ENCODE results near the gene DOCK8.

The DOCK8 gene

GRCh38 chr9:304519-305185, 90.0 kb downstream of the DOCK8 start:
- no peak for DNase-seq (ENCODE audit: low read depth in 3 of 3, low spot score in 1 of 3)

DNA sequence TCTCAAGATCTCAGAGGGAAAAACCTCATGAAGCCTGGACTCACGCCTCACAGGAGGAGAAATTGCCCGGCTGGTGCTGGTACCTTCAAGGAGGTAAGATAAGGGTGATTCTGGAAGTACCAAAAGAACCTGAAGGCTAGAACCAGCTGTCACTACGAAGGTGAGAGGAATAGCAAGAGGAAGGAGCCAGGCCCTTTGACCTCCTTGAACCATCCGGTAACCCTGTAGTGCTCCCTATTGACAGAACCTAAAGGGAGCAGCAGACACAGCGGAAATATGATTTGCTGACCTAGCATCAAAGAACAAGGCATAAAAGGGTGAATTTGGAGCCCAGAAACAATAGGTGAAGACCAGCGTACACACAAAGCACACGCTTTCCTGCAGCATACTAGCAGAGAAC, 92.2 kb downstream of the DOCK8 start:
- DNase-seq (ENCODE audit: low read depth in 3 of 3, low spot score in 1 of 3), result peak in 1 of 3 donors; percentile 29

GRCh38 chr9:311841-312240, 97.2 kb downstream of the DOCK8 start:
- no peak for DNase-seq (ENCODE audit: low read depth in 3 of 3, low spot score in 1 of 3)

DNA sequence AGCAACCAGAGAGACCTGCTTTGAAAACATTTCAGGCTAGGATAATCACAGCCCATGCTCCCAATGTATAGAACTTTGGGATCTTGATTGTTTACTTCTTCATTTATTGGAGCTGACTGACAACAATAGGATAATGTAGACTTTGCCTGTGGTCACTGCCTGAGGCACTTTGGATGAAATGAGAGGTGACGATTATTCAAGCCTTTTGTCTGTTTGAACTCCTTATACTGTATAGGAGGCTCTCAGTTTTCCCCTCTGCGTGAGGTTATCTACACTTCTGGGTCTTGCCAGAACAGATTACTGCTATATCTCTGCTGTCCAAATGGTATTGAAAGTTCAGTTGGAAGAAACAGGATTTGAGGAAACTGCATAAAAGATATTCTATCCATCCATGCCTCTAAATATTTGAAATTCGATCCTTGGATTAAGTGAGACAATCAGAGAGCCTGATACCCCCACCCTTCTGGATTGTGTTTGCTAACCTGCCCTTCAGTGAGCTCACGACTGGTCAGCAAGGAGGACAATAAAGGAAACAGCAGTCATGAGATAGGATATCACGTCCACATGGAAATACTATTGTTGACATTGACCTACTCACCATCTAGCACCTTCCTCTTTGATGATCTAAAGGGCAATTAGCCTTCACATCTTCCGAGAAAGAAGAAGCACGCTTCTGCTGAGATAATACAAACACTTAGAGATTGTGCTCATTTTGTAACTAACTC, 98.1 kb downstream of the DOCK8 start:
- no peak for DNase-seq (ENCODE audit: low read depth in 3 of 3, low spot score in 1 of 3)

GRCh38 chr9:316382-316965, 101.8 kb downstream of the DOCK8 start:
- DNase-seq (ENCODE audit: low read depth in 3 of 3, low spot score in 1 of 3), result no peak

- DNase-seq (ENCODE audit: low read depth in 3 of 3, low spot score in 1 of 3), result no peak
Measured at GRCh38 chr9:318646-319045, 104.0 kb downstream of the DOCK8 start.

- DNase-seq (ENCODE audit: low read depth in 3 of 3, low spot score in 1 of 3), result no peak
Measured at GRCh38 chr9:324971-325370, 110.3 kb downstream of the DOCK8 start.

GRCh38 chr9:326667-327066, 112.0 kb downstream of the DOCK8 start:
- DNase-seq (ENCODE audit: low read depth in 3 of 3, low spot score in 1 of 3), result no peak

- no peak for DNase-seq (ENCODE audit: low read depth in 3 of 3, low spot score in 1 of 3)
Measured at GRCh38 chr9:328453-328852, 113.8 kb downstream of the DOCK8 start.

GRCh38 chr9:331197-331596, 116.5 kb downstream of the DOCK8 start:
- DNase-seq (ENCODE audit: low read depth in 3 of 3, low spot score in 1 of 3), result no peak

GRCh38 chr9:335373-335772, 120.7 kb downstream of the DOCK8 start:
- DNase-seq (ENCODE audit: low read depth in 3 of 3, low spot score in 1 of 3), result no peak

DNA sequence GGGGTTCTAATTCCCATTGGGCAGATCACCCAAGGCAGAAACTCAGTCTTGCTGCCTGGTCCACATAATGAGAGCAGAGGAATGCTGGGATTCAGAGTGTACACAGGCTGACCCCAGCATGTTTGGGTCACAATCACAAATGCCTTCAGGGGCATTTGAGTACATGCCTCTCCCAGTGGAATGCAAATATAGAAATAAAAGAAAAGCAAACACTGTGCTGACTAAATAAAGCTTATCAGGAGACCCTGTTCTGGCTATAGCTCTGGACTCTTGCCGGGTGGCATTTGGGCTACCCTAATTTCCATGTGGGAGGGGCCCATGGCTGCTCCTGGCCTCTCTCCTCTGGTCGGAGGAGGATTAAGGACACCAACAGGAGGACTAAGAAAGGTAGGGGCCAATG, 121.4 kb downstream of the DOCK8 start:
- no peak for DNase-seq (ENCODE audit: low read depth in 3 of 3, low spot score in 1 of 3)

- no peak for DNase-seq (ENCODE audit: low read depth in 3 of 3, low spot score in 1 of 3)
Measured at GRCh38 chr9:338602-339001, 123.9 kb downstream of the DOCK8 start.

GRCh38 chr9:341634-342421, 127.2 kb downstream of the DOCK8 start:
- DNase-seq (ENCODE audit: low read depth in 3 of 3, low spot score in 1 of 3), result no peak

GRCh38 chr9:343773-344172, 129.1 kb downstream of the DOCK8 start:
- no peak for DNase-seq (ENCODE audit: low read depth in 3 of 3, low spot score in 1 of 3)

GRCh38 chr9:346111-346571, 131.5 kb downstream of the DOCK8 start:
- no peak for DNase-seq (ENCODE audit: low read depth in 3 of 3, low spot score in 1 of 3)

GRCh38 chr9:347667-348292, 133.1 kb downstream of the DOCK8 start:
- no peak for DNase-seq (ENCODE audit: low read depth in 3 of 3, low spot score in 1 of 3)

DNA sequence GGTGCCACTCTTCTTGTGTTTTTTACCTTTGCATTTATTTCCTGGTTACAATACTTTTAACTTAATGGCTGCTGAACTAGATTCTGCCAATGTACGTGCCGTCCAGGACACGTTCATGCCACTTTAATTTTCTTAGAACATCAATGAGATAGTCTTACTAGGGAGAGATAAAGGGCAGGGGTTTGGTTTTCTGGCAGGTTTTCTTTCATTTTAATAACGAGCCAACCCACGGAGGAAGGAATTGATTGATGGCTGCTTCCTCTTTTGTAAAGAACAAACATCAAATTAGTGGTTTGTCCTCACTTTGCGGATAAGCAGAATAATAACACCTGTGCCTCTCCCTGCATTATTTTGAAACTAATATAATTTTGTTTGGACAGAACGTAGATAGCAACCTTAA, 135.7 kb downstream of the DOCK8 start:
- DNase-seq (ENCODE audit: low read depth in 3 of 3, low spot score in 1 of 3), result no peak

DNA sequence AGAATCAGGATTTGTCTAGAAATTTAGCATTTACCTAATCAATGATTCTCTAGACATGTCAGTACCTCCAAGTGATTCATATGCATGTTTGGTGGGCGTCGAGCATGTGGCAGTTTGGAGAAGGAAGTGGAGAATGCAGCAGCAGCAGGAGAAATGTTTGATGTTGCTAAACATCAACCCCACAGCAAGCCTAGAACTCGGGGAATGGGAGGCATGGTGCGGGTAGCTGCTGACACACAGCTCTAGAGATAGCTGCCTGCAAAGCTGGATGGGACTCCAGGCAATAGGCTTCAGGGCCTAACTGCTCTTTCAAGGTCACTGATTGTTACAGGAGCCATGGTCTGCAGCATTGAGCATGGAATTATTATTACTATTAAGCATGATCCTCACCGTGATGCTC, 137.3 kb downstream of the DOCK8 start:
- no peak for DNase-seq (ENCODE audit: low read depth in 3 of 3, low spot score in 1 of 3)

DNA sequence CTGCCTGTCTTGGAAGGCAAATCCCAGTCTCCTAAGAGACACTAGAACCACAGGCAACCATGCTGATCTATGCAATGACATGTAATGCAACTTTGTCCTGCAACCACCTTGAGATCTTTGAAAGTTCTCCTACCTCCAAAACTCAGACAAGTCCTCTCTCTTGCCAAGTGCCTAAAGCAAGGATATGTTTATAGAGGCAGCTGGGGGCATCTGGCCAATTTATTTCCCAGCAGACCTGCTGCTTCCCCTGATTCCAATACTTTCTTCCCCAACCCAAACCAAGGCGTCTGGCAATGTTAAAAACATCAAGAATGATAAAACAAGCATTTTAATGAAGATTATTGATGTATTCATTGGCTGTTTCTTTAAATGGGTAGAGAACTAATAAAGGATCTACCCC, 138.4 kb downstream of the DOCK8 start:
- no peak for DNase-seq (ENCODE audit: low read depth in 3 of 3, low spot score in 1 of 3)

GRCh38 chr9:354453-354852, 139.8 kb downstream of the DOCK8 start:
- no peak for DNase-seq (ENCODE audit: low read depth in 3 of 3, low spot score in 1 of 3)

Measured in stimulated activated CD4-positive, alpha-beta T cell treated with anti-CD3 and anti-CD28 coated beads, TNF-alpha, amount 100 ng/mL, for 1 hour (primary cell).